ENCODE data around the gene CFAP20DC. TPM values are rescaled to one million over a fixed set of nuclear protein-coding genes. Genes with fewer than 3 reads are reported as not detected.
"Not testable (repeated sequence)": the region's sequence is repeated elsewhere in the genome, so short reads cannot be mapped to it uniquely, and the experiment has no call there.

CFAP20DC gene
- total and polyA plus RNA-seq, 2 donors (not counting 1 experiment from before 2014, with no cell fraction given): 1.9 to 3.8 TPM

GRCh38 chr3:58829321-58830000 lies 220.4 kb downstream of the CFAP20DC start:
- Histone ChIP-seq H3K36me3 (ENCODE audit: control insufficient read depth, insufficient read depth, low read length) (no peaks in the 10 kb centered on the region), H3K27me3 (ENCODE audit: control insufficient read depth, insufficient read depth, low read length) (no peaks in the 10 kb centered on the region), H3K79me2 (ENCODE audit: control insufficient read depth, insufficient read depth, low read length) (no peaks in the 10 kb centered on the region), H3K9ac (ENCODE audit: insufficient read depth, low read length) (no peak overlapping the region), H3K27ac (ENCODE audit: insufficient read depth, low read length) (no peak overlapping the region), H3K4me1 (ENCODE audit: control insufficient read depth, extremely low read depth, insufficient read depth, low read length) (peaks cover 2% of the 10 kb centered on the region), H3K4me3 (replicated peaks in 1 of 4; ENCODE audit: control extremely low read depth in 1 of 4, insufficient read depth in 1 of 4, low read depth in 3 of 4, low read length in 4 of 4) (no peak overlapping the region), H3K4me2 (ENCODE audit: extremely low read depth, insufficient read depth, low read length) (no peak overlapping the region), H3K9me3 (ENCODE audit: control insufficient read depth, insufficient read depth, low read depth, low read length) (no peaks in the 10 kb centered on the region), H4K20me1 (ENCODE audit: control insufficient read depth, extremely low read depth, insufficient read depth, low read length) (no peaks in the 10 kb centered on the region), H2AFZ (ENCODE audit: low read length) (no peak overlapping the region)
- DNase-seq (ENCODE audit: low read depth in 2 of 2): peak; percentile 23 to 34
- TF ChIP-seq CTCF (conservative IDR thresholded peaks at IDR 0.05 in 1 of 2, IDR thresholded peaks at IDR 0.05 in 1 of 2; ENCODE audit: low read depth in 1 of 2, low read length in 2 of 2) (no peak), EZH2 (IDR thresholded peaks at IDR 0.05; ENCODE audit: low read length, missing control alignments) (no peak)

GRCh38 chr3:58824777-58825176 lies 225.0 kb downstream of the CFAP20DC start:
- Histone ChIP-seq H4K20me1 (ENCODE audit: control insufficient read depth, extremely low read depth, insufficient read depth, low read length) (no peaks in the 10 kb centered on the region), H3K27me3 (ENCODE audit: control insufficient read depth, insufficient read depth, low read length) (no peaks in the 10 kb centered on the region), H3K9ac (ENCODE audit: insufficient read depth, low read length) (no peak overlapping the region), H3K27ac (ENCODE audit: insufficient read depth, low read length) (no peak overlapping the region), H3K36me3 (ENCODE audit: control insufficient read depth, insufficient read depth, low read length) (no peaks in the 10 kb centered on the region), H3K9me3 (ENCODE audit: control insufficient read depth, insufficient read depth, low read depth, low read length) (no peaks in the 10 kb centered on the region), H3K79me2 (ENCODE audit: control insufficient read depth, insufficient read depth, low read length) (no peaks in the 10 kb centered on the region), H3K4me2 (ENCODE audit: extremely low read depth, insufficient read depth, low read length) (no peak overlapping the region), H2AFZ (ENCODE audit: low read length) (no peak overlapping the region), H3K4me3 (replicated peaks in 1 of 4; ENCODE audit: control extremely low read depth in 1 of 4, insufficient read depth in 1 of 4, low read depth in 3 of 4, low read length in 4 of 4) (no peak overlapping the region), H3K4me1 (ENCODE audit: control insufficient read depth, extremely low read depth, insufficient read depth, low read length) (no peaks in the 10 kb centered on the region)
- no peak for DNase-seq (ENCODE audit: low read depth in 2 of 2)
- TF ChIP-seq CTCF (conservative IDR thresholded peaks at IDR 0.05 in 1 of 2, IDR thresholded peaks at IDR 0.05 in 1 of 2; ENCODE audit: low read depth in 1 of 2, low read length in 2 of 2) (no peak), EZH2 (IDR thresholded peaks at IDR 0.05; ENCODE audit: low read length, missing control alignments) (no peak)

- no peaks in the 10 kb centered on the region for H3K79me2 ChIP-seq (ENCODE audit: control insufficient read depth, insufficient read depth, low read length)
- H2AFZ ChIP-seq (ENCODE audit: low read length): peak overlapping the region; percentile 3
- H3K4me2 ChIP-seq (ENCODE audit: extremely low read depth, insufficient read depth, low read length): peak overlapping the region; percentile 25
- no peak for TF ChIP-seq EZH2 (IDR thresholded peaks at IDR 0.05; ENCODE audit: low read length, missing control alignments)
- peak; percentile 84 to 89 for TF ChIP-seq CTCF (conservative IDR thresholded peaks at IDR 0.05 in 1 of 2, IDR thresholded peaks at IDR 0.05 in 1 of 2; ENCODE audit: low read depth in 1 of 2, low read length in 2 of 2)
- H3K9ac ChIP-seq (ENCODE audit: insufficient read depth, low read length): no peak overlapping the region
- no peak overlapping the region for H3K27ac ChIP-seq (ENCODE audit: insufficient read depth, low read length)
- no peaks in the 10 kb centered on the region for H3K27me3 ChIP-seq (ENCODE audit: control insufficient read depth, insufficient read depth, low read length)
- no peaks in the 10 kb centered on the region for H3K9me3 ChIP-seq (ENCODE audit: control insufficient read depth, insufficient read depth, low read depth, low read length)
- H3K4me3 ChIP-seq (replicated peaks in 1 of 4; ENCODE audit: control extremely low read depth in 1 of 4, insufficient read depth in 1 of 4, low read depth in 3 of 4, low read length in 4 of 4): no peak overlapping the region
- no peaks in the 10 kb centered on the region for H3K36me3 ChIP-seq (ENCODE audit: control insufficient read depth, insufficient read depth, low read length)
- DNase-seq (ENCODE audit: low read depth in 2 of 2): peak; percentile 45 to 77
- no peaks in the 10 kb centered on the region for H3K4me1 ChIP-seq (ENCODE audit: control insufficient read depth, extremely low read depth, insufficient read depth, low read length)
- H4K20me1 ChIP-seq (ENCODE audit: control insufficient read depth, extremely low read depth, insufficient read depth, low read length): no peaks in the 10 kb centered on the region
Measured at GRCh38 chr3:58824285-58824684, 225.5 kb downstream of the CFAP20DC start.

- not testable (repeated sequence) for H3K27ac ChIP-seq (ENCODE audit: insufficient read depth, low read length); H3K9ac ChIP-seq (ENCODE audit: insufficient read depth, low read length); H3K36me3 ChIP-seq (ENCODE audit: control insufficient read depth, insufficient read depth, low read length); H3K4me1 ChIP-seq (ENCODE audit: control insufficient read depth, extremely low read depth, insufficient read depth, low read length); H3K9me3 ChIP-seq (ENCODE audit: control insufficient read depth, insufficient read depth, low read depth, low read length); H3K4me3 ChIP-seq (replicated peaks in 1 of 4; ENCODE audit: control extremely low read depth in 1 of 4, insufficient read depth in 1 of 4, low read depth in 3 of 4, low read length in 4 of 4); H3K27me3 ChIP-seq (ENCODE audit: control insufficient read depth, insufficient read depth, low read length); H4K20me1 ChIP-seq (ENCODE audit: control insufficient read depth, extremely low read depth, insufficient read depth, low read length); H3K79me2 ChIP-seq (ENCODE audit: control insufficient read depth, insufficient read depth, low read length); DNase-seq (ENCODE audit: low read depth in 2 of 2); H3K4me2 ChIP-seq (ENCODE audit: extremely low read depth, insufficient read depth, low read length); H2AFZ ChIP-seq (ENCODE audit: low read length)
Measured at GRCh38 chr3:58806551-58807244, 243.1 kb downstream of the CFAP20DC start.
